ENCODE results near the gene TOGARAM2.
A peak's percentile ranks its signal among the peaks of the same experiment; 100 is the strongest.

TOGARAM2 gene

DNA sequence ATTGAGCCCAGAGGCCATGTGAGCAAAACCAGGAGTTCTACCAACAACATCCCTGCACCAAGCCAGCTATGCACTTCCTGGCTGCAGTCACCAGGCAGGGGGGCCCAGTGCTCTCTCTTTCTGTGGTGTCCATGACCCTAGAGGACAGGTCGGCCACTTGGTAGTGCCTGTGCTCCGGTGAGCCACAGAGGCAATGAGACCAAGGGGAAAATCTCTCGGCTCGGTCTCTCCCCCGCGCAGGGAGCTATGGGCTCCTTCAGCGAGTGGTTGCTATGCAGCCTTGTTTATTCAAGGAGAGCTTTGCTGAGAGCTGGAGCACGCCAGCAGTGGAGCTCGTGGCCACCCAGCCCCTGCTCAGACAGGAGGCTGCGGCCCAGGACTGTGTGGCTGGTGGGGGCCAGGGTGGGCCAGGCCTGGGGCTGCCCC, at the start of gene TOGARAM2:
Gene TOGARAM2, plus strand, starts transcription at position 283 of the 426 bp plus-strand sequence. CDS start 13,537 bp downstream, outside the sequence.
- no peak for DNase-seq (ENCODE audit: low read depth)

DNA sequence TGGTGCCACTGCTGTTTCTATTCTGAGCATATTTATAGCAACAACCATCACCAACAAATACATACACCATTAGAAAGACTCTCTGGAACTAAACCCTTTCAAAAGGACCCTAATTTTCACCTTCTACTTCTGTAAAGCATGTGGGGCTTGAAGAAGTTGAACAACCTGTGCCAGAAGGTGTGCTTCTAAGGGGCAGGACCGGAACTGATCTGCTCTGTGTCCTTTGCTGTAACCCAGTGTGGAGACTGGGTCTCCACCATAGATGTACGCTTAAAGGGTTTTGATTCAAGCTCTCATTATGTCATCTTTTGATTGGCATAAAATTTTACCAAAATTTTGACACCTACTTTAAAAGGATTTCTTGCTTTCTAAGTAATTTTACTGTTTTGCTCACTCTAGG, 46.3 kb upstream of the TOGARAM2 start:
- DNase-seq (ENCODE audit: low read depth), result no peak

DNA sequence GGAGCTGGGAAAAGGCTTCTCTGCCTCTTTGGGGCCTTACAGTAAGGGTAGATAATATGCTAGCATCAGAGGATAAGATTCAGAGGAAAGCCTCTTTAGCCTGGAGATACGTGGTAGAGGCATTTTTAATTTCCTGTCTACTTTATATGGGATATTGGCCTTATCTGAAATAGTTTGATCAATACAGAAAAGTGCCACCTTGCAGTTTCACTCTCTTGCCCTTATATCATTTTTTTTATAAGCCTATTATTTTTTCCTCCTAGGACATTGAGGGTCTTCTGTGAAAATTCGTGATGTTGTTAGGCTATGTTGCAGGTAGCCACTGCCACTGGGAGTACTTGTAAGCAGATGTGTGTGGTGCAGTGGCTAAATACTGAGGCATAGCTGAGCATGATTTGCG, 40.1 kb upstream of the TOGARAM2 start:
- DNase-seq (ENCODE audit: low read depth), result no peak

DNA sequence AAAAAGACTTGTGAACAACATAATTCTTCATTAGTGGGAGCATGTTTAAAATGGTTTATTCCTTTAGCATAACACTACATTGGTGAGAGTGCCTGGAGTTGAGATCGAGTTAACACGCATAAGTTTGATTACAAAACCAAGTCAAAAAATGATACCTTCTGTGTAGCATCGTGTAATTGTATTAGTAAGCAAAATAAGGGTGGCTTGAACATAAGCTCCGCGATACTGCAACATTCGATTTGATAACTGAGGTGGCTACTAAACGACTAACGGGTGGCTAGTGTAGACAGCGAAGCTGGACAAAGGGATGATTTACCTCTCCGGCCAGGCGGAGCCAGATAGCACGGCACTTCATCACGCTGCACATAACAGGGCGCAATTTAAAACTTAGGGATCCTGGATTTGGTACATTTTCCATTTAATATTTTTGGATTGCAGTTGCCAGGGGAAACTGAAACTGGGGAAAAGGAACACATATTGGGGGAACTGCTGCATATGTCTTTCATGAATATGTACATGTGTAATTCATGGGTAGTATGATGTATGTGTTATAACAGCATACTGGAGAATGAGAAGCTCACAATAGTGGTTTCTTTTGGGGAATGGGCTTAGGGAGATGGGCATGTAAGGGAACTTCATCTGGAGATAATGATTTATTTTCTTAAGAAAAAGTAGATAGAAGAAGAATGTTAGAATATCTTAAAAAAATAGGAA, 36.4 kb upstream of the TOGARAM2 start:
- no peak for DNase-seq (ENCODE audit: low read depth)

DNA sequence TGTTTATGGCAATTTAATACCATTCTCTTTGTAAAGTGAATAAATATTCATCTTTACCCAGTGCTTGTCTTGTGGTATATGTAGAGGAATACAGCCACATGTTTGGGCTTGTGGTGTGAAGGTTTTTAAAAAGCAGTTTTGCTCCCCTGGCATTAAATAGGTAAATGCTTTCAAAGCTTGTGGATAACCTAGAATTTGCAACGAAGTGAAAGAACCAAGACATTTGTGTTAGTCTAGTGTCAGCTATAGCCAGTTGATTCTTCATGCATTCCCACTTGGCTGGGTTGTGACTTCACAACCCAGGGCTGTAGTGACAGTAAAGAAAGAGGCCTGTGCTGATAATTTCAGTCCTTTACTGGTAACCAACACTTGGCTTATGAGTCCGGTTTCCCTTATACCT, 32.9 kb upstream of the TOGARAM2 start:
- no peak for DNase-seq (ENCODE audit: low read depth)

DNA sequence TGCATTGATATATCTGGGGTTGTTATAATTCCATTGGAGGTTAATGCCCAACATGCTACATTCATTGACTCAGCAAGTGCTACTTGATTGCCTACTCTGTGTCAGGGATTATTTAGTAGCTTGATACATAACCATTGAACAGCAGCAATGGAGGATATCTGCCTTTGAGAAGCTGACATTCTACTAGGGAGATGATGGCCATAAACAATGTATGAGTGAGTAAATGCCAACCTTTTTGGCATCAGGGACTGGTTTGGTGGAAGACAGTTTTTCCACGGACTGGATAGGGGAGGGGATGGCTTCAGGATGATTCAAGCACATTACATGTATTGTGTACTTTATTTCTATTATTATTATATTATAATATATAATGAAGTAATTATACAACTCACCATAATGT, 31.9 kb upstream of the TOGARAM2 start:
- DNase-seq (ENCODE audit: low read depth), result no peak

DNA sequence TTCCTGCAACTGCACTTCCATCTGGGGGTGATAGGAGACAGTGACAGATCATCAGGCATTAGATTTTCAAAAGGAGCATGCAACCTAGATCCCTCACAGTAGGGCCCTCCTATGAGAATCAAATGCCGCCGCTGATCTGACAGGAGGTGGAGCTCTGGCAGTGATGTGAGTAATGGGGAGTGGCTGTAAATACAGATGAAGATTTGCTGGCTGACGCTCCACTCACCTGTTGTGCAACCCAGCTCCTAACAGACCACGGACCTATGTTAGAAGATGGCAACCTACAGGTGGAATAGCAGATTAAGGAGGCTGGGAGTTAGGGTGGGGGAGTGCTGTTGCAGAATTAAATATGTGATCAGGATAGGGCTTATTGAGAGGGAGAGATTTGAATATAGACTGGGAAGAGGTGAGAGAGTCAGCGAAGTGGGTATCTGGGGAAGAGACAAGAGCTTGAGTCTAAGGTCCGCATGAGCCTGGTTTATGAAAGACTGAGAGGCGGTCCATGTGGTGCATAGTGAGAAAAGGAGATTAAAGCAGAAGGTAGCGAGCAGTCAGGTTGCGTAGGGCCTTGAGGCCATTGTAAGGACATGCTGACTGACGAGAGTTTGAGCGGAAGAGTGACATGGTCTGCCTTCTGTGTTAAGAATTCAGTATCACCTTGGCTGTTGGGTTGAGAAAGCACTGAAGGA, 31.3 kb upstream of the TOGARAM2 start:
- DNase-seq (ENCODE audit: low read depth), result no peak

DNA sequence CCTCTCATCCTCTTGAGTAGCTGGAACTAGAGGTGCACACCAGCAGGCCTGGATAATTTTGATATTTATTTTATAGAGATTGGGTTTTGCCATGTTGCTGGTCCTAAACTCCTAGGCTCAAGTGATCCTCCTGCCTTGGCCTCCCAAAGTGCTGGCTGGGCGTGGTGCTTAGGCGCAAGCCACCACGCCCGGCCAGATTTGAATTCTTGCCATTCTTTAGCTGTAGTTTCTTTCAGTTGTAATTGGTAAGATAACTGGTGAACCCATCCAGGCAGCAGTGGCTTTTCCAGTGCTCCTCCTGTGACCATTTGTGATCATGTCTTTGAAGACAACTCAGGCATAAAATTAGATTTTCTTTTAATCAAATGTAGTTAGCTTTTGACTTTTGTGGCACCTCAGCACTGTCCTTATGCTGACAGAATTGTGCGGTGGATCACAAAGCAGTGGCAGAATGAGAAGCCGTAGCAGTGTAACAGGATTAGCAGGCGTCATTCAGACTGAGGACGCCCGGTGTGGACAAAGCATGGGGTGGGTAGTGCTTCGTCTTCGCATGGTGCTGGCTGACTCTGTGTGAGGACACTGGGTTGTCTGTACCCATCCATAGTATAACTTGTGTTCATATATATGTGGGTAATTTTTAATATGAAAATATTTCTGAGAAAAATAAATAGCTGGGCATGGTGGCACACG, 30.0 kb upstream of the TOGARAM2 start:
- DNase-seq (ENCODE audit: low read depth), result no peak

DNA sequence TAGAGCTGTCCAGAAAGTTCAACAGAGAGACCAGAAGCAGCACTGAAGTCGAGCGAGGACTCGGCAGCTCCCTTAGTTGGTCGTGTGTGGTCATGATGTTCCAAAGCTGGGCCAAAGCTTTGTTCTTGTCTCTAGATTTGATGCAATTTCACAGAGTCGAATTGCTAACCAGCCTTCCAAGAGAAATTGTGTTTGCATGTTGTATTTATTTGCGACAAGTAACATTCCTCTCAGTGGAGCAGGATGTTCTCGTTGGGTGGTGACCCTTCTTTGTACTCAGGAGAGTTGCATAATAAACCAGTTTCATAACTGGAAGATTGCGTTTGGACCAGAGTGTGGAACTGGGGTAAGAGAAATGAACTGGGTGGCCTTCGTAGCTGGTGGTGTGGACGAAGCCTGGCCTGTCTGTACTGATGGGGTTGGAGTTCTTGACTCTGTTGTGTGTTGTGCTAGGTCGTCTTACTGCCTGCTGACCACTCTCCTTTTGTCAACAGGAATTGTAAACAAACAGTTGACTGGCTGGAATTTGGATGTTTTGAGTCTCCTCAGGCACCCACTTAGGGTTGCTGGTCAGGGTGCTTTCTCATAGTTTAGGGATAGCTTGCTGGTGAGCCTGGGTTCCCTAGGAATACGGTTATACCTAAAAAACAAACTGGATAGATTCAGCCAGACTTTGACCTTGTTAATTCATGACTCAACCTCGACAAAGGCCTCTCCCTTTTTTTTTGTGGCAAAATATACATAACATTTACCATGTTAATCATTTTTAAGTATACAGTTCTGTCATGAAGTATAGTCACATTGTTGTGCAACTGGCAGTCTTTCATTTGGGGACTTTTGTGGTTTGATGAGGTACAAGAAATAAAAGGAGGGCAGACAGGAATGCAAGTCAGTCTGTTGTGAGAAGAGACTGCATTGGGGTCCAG, 28.9 kb upstream of the TOGARAM2 start:
- DNase-seq (ENCODE audit: low read depth), result no peak

DNA sequence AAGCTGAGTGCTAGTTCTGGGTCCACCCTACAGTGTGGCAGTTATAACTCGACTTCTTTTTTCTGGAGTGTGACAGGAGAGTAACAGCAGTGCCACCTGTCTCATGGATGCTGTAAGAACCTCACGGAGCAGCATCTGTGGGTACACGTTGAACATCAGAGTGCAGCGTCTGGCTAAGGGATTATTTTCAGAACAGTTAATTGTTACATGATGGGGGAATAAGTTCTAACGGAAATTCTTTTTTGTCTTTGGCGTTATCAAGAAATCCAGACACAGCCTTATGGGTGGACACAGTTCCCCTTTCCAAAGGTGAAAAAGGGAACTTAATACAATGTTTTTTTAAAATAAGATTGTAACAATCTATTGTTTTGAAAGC, 28.3 kb upstream of the TOGARAM2 start:
- no peak for DNase-seq (ENCODE audit: low read depth)

DNA sequence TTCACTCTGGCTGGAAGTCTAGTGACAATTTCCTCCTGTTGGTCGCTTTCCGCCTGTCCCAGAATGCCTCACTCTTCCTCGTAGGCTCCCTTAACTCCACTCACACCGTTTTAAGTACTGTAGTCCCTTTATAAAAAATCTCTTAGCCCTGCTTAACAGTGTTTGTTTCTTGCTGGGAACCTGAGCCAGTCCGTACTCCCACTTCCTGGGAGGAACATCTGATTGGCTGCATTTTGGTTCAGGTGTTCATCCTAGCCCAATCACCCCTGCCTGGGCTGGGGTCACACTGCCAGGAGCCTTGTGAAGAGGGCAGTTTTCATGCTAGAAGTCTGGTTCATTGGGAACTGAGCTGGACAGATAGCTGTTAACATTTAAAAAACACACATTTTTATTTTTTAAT, 25.6 kb upstream of the TOGARAM2 start:
- DNase-seq (ENCODE audit: low read depth), result no peak

DNA sequence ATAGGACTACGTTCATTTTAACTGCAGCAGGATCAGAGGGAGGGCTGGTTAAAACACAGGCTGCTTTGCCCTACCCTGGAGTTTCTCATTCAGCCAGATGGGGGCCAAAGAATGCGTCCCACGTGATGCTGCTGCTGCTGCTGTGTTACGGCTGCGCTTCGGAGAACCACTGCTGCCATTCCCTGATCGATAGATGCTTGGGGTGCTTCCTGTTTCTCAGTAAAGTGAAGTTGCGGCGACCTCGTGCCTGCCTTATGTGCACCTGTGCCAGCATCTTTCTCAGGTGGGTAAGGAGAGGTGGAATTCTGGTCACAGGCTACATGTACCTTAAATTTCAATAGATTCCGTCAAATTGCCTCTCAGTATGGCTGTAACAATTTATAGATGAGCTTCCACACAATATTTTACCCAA, 24.7 kb upstream of the TOGARAM2 start:
- no peak for DNase-seq (ENCODE audit: low read depth)

DNA sequence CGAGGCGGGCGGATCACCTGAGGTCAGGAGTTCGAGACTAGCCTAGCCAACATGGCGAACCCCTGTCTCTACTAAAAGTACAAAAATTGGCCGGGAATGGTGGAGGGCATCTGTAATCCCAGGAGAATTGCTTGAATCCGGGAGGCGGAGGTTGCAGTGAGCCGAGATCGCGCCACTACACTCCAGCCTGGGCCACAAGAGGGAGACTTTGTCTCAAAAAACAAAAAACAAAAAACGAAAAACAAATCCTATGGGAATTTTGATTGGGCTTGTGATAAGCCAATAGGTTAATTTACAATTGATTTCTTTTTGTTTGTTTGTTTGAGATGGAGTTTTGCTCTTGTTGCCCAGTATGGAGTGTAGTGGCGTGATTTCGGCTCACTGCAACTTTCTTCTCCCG, 24.2 kb upstream of the TOGARAM2 start:
- DNase-seq (ENCODE audit: low read depth), result no peak

DNA sequence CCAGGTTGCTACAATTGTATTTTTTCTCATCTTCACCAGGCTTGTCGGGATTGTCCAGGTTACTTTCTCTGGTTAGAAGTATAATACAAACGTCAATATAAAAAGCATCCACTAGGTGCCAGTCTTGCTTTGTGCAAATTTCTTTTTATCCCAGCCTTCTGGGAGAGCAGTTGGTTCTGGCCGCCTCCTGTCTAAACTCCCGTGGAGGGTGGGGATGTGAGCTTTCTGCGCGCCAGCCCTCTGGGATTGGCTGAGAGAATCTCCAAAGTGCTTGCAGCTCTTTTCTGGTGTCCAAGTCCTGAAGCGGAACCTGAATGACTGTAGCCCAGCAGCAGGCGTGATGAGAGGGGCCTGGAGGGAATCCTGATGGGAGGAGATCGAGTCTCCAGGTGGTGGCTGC, 22.4 kb upstream of the TOGARAM2 start:
- peak; percentile 10 for DNase-seq (ENCODE audit: low read depth)

DNA sequence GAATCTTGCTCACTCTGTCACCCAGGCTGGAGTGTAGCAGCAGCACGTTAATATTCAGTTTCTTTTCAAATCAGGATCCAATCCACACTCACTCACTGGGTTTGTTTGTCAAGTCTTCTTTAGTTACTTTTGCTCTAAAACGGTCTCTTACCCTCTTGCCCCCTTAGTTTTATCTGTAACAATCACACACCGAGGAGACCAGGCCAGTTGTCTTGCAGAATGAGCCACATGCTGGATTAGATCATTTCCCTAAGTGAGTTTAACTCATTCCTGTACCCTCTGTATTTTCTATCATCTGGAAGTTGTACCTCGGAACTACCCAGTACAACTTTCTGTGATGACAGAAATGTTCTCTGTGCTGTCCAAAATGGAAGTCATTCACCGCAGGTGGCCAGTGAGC, 20.7 kb upstream of the TOGARAM2 start:
- no peak for DNase-seq (ENCODE audit: low read depth)

DNA sequence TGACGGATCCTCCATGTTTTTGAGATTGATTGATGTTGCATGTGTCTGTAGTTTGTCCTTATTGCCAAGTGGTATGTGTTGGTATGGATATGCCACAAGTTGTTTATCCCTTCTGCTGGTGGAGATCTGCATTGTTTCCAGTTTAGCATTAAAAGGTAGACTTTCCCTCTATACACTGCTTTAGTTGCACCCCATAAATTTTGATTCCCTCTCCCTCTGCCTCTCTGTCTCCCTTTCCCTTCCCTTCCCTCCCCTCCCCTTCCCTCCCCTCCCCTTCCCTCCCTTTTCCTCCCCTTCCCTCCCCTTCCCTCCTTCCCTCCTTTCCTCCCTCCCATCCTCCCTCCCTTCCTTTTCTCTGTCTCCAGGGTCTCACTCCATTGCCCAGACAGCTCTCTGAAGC, 18.6 kb upstream of the TOGARAM2 start:
- DNase-seq (ENCODE audit: low read depth), result no peak

DNA sequence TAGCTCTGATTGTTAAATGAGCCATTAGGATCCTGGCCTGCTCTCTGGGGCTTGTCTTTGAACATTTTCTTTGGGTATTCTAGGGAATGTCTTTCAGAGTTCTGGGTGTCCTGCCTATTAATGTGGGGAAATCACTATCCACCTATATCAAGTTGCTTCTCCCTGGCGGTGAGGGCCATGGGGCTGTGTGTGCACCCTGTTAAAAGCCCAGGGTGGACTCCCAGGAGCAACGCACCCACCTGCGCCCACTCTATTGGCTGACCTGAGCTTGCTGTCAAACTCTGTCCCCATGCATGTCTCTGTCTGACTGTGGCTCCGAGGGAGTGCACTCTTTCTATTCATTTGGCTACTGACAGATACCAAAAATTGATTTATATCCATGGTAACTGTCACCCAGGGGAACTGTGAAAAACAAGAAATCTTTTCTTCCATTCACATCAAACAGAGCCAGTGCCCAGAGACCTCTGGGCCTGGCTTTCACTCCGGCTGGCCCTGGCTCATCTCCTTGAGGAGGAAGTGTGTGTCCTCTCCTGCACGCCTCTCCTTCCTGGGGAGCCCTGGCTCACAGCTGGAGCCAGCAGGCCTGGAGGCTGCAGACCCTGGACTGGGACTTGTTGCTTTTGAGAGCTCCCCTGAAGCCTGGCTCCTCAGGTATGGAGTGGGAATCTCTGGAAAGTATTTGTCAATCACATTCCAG, 10.5 kb upstream of the TOGARAM2 start:
- DNase-seq (ENCODE audit: low read depth), result no peak

DNA sequence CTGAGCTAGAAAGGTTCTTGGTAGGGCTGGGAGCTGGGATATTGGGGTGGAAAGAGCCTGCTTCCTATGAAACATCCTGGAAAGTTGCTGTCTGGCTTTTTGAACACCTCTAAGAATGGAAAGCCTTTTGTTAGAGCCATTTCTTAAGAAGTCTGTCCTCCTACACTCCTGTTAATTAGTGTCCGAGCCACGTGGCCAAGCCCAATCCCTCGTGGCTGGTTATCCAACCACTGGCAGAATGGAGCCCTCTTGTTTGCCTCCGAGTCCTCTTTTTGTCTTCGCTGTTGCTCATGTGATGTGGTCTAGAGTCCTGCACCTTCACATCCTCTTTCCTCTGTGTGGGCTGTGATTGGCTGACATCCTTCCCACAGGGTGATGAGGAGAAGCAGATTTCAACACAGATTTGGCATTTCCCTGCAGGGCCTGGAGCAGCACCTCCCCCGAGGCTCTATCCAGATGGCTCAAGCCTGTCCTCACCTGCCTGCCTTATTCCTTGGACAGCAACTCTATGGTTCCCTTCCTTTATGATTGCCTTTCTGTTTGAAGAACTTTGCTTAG, 8.2 kb upstream of the TOGARAM2 start:
- DNase-seq (ENCODE audit: low read depth), result no peak

DNA sequence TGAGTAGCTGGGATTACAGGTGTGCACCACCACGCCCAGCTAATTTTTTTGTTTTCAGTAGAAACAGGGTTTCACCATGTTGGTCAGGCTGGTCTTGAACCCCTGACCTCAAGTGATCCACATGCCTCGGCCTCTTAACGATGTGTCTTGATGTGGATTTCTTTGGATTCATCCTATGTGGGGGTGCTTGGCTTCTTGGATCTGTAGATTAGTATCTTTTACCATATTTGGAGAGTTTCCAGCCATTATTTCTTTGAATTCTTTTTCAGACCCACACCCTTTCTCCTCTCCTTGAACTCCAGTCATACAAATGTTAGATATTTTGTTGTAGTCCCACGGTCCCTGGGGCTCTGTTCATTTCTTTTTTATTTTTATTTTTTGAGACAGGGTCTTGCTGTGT, 6.8 kb upstream of the TOGARAM2 start:
- DNase-seq (ENCODE audit: low read depth), result no peak

DNA sequence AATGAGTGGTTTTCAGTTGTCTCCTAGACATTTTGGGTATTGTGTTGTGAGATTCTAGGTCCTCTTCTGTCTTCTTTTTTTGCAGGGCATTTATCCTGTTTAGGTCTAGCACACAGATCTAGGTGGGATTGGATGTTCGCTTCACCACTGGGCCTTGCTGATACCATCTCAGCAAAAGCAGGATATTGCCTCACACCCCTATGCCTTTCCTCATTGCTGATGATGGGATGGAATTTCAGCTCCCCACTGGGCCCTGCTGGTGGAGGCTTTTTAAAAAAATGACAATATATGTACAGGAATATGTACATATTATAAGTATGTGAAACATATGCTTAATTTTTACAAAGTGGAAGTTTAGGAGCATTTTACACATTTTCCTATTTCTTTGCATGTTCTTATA, 5.4 kb upstream of the TOGARAM2 start:
- no peak for DNase-seq (ENCODE audit: low read depth)

DNA sequence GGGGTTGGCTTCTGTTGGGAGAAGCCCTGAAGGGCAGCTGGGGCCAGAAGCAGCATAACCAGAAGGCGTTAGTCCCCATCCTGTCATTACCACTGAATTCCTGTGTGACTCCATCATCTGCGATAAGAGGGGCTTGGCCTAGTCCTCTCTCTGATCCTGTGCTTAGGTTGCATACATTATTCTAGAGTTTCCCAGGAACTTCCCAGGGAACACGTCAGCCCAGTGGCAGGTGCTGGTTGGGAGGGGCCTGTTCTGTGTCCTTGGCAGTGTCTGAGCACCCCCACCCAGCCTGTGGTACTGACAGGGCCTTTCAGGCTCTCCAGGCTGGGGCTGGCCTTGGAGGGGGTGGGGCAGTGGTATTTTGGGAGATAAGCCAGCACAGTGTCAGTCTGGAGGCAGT, 4.5 kb upstream of the TOGARAM2 start:
- no peak for DNase-seq (ENCODE audit: low read depth)
